ENCODE measurements around the gene SPATA18.

DNA sequence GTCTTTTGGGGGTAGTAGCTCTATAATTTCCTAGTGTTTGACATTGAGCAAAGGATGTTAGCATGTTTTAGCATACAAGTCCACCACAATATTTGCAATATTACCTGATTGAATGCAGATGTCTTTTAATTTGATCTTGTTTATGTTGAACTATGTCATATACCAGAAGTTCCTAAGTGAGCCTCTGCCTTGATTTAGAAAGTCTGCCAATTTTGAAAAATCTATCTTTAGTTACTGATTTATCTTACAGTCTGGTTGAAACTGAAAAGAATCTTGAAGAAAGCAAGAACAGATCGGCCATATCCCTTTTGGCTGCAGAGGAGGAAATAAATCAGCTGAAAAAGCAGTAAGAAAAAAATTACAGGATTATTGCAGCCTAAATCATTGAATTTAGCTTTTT, 18.5 kb downstream of the SPATA18 start:
- TF ChIP-seq CTCF (IDR thresholded peaks at IDR 0.05 in 8 of 11, conservative IDR thresholded peaks at IDR 0.05 in 3 of 11) (no peak), POLR2A (IDR thresholded peaks at IDR 0.05) (no peak), POLR2AphosphoS5 (IDR thresholded peaks at IDR 0.05) (no peak)

All from spleen (tissue), 7 donors.